Trophoblast cell (in vitro differentiated cells and primary cell): Measurements from ENCODE around the gene PAXX.

Source experiments
- DNase-seq, 2 donors: peaks; one replicate each; pipeline ENCODE4 v3.0.0-alpha.2; 2016
- H2AFZ ChIP-seq: 2 replicates; pipeline ENCODE4 v1.6.1; 2013; ENCODE audit warnings: low read length, moderate library complexity, mild to moderate bottlenecking; ENCODE audit not compliant: insufficient read depth, poor library complexity
- H2AK5ac ChIP-seq: 2 replicates; pipeline ENCODE4 v1.6.1; 2013; ENCODE audit warnings: mild to moderate bottlenecking, low read length
- H2BK120ac ChIP-seq: 2 replicates; pipeline ENCODE4 v1.6.1; 2013; ENCODE audit warnings: low read length, mild to moderate bottlenecking, moderate library complexity; ENCODE audit not compliant: insufficient read depth, poor library complexity
- H2BK12ac ChIP-seq: 2 replicates; pipeline ENCODE4 v1.6.1; 2013; ENCODE audit warnings: mild to moderate bottlenecking, low read length, moderate library complexity
- H2BK5ac ChIP-seq: 2 replicates; pipeline ENCODE4 v1.6.1; 2013; ENCODE audit warnings: low read length, low read depth, moderate library complexity, mild to moderate bottlenecking; ENCODE audit not compliant: poor library complexity
- H3K14ac ChIP-seq: 2 replicates; pipeline ENCODE4 v1.6.1; 2013; ENCODE audit warnings: mild to moderate bottlenecking, low read length
- H3K18ac ChIP-seq: 2 replicates; pipeline ENCODE4 v1.6.1; 2013; ENCODE audit warnings: mild to moderate bottlenecking, low read length
- H3K23ac ChIP-seq: 2 replicates; pipeline ENCODE4 v1.6.1; 2013; ENCODE audit warnings: low read length
- H3K27ac ChIP-seq: 2 replicates; pipeline ENCODE4 v1.5.1; 2013; ENCODE audit warnings: low read depth, mild to moderate bottlenecking, inconsistent platforms, low read length, moderate library complexity
- H3K27me3 ChIP-seq: 2 replicates; pipeline ENCODE4 v1.6.1; 2013; ENCODE audit warnings: inconsistent platforms, mild to moderate bottlenecking, low read length, moderate library complexity; ENCODE audit not compliant: insufficient read depth
- H3K36me3 ChIP-seq, 2 experiments: 1 replicate in 1 of 2; 2 replicates in 1 of 2; pipeline ENCODE4 v1.6.1; 2013; ENCODE audit warnings: low read length in 2 of 2, mild to moderate bottlenecking in 2 of 2, moderate library complexity in 1 of 2; ENCODE audit not compliant: insufficient read depth in 2 of 2, control insufficient read depth in 1 of 2
- H3K4ac ChIP-seq: 2 replicates; pipeline ENCODE4 v1.6.1; 2013; ENCODE audit warnings: low read depth, mild to moderate bottlenecking, low read length, moderate library complexity
- H3K4me1 ChIP-seq, 2 experiments: 1 replicate in 1 of 2; 2 replicates in 1 of 2; pipeline ENCODE4 v1.6.1; 2013; ENCODE audit warnings: low read length in 2 of 2, mild to moderate bottlenecking in 2 of 2, moderate library complexity in 1 of 2; ENCODE audit not compliant: insufficient read depth in 2 of 2, control insufficient read depth in 1 of 2
- H3K4me2 ChIP-seq: 2 replicates; pipeline ENCODE4 v1.6.1; 2013; ENCODE audit warnings: inconsistent platforms, mild to moderate bottlenecking, low read length, moderate library complexity
- H3K4me3 ChIP-seq: 2 replicates; pipeline ENCODE4 v1.5.1; 2013; ENCODE audit warnings: mild to moderate bottlenecking, low read depth, low read length, inconsistent platforms
- H3K79me1 ChIP-seq: one replicate; pipeline ENCODE4 v1.6.1; 2013; ENCODE audit warnings: low read length
- H3K79me2 ChIP-seq: 2 replicates; pipeline ENCODE4 v1.6.1; 2013; ENCODE audit warnings: low read length, mild to moderate bottlenecking; ENCODE audit not compliant: control insufficient read depth, insufficient read depth, poor library complexity
- H3K9ac ChIP-seq: 2 replicates; pipeline ENCODE4 v1.6.1; 2013; ENCODE audit warnings: mild to moderate bottlenecking, low read length
- H3K9me3 ChIP-seq: 2 replicates; pipeline ENCODE4 v1.6.1; 2013; ENCODE audit warnings: low read depth, mild to moderate bottlenecking, control low read depth, inconsistent platforms, low read length; ENCODE audit not compliant: insufficient read depth
- H4K12ac ChIP-seq: 2 replicates; pipeline ENCODE4 v1.6.1; 2013; ENCODE audit warnings: low read depth, mild to moderate bottlenecking, low read length, moderate library complexity
- H4K8ac ChIP-seq: 2 replicates; pipeline ENCODE4 v1.6.1; 2013; ENCODE audit warnings: low read depth, mild to moderate bottlenecking, low read length, moderate library complexity
- H4K91ac ChIP-seq: one replicate; pipeline ENCODE4 v1.6.1; 2013; ENCODE audit warnings: low read depth, mild to moderate bottlenecking, low read length, moderate library complexity
- WGBS: extraction: QIAGEN DNeasy Blood & Tissue Kit; methylation state at CpG from one replicate; pipeline ENCODE4 v1.1.7; 2013; ENCODE audit warnings: missing lambda C conversion rate; ENCODE audit not compliant: insufficient read length, insufficient coverage; ENCODE audit errors: extremely low coverage; 5-methylcytosine and 5-hydroxymethylcytosine counted together

Gene PAXX

GRCh38 chr9:137009217-137009616 lies 17.0 kb downstream of the PAXX start:
- no CpG with 5 or more reads among the region's 18 CpGs for WGBS

GRCh38 chr9:137009938-137010732 lies 17.9 kb downstream of the PAXX start:
- no peaks in the 10 kb centered on the region for H3K4me1 ChIP-seq
- H3K36me3 ChIP-seq = no peaks in the 10 kb centered on the region
- H3K4me3 ChIP-seq = no peak overlapping the region
- H3K27me3 ChIP-seq = no peaks in the 10 kb centered on the region
- no peak overlapping the region for H2BK5ac ChIP-seq
- H4K12ac ChIP-seq = no peak overlapping the region
- no peak overlapping the region for H2AFZ ChIP-seq
- H2BK12ac ChIP-seq = no peak overlapping the region
- H2AK5ac ChIP-seq = no peak overlapping the region
- no peak overlapping the region for H3K23ac ChIP-seq
- no peak overlapping the region for H3K4me2 ChIP-seq
- H4K8ac ChIP-seq = no peak overlapping the region
- no peak overlapping the region for H3K18ac ChIP-seq
- H3K79me1 ChIP-seq = no peaks in the 10 kb centered on the region
- H3K4ac ChIP-seq = no peak overlapping the region
- no CpG with 5 or more reads among the region's 49 CpGs for WGBS
- H3K27ac ChIP-seq = no peak overlapping the region
- no peak overlapping the region for H3K14ac ChIP-seq
- no peak overlapping the region for H3K9ac ChIP-seq
- H3K9me3 ChIP-seq = peaks cover 11% of the 10 kb centered on the region
- H2BK120ac ChIP-seq = no peak overlapping the region
- H4K91ac ChIP-seq = no peak overlapping the region
- no peak for DNase-seq
- no peaks in the 10 kb centered on the region for H3K79me2 ChIP-seq

More at GRCh38 chr9:137009217-137009616, 17.0 kb downstream of the PAXX start:
- Histone ChIP-seq H3K23ac (no peak overlapping the region), H3K9ac (no peak overlapping the region), H3K4me2 (no peak overlapping the region), H3K18ac (no peak overlapping the region), H3K4ac (no peak overlapping the region), H2AFZ (no peak overlapping the region), H3K9me3 (peaks cover 8% of the 10 kb centered on the region), H2AK5ac (no peak overlapping the region), H2BK120ac (no peak overlapping the region), H4K91ac (no peak overlapping the region), H3K27me3 (no peaks in the 10 kb centered on the region), H2BK12ac (no peak overlapping the region), H4K8ac (no peak overlapping the region), H3K4me1 (no peaks in the 10 kb centered on the region), H4K12ac (no peak overlapping the region), H3K79me1 (no peaks in the 10 kb centered on the region), H3K14ac (no peak overlapping the region), H2BK5ac (no peak overlapping the region), H3K27ac (no peak overlapping the region), H3K36me3 (no peaks in the 10 kb centered on the region), H3K4me3 (no peak overlapping the region), H3K79me2 (no peaks in the 10 kb centered on the region)
- DNase-seq = no peak

- no peak overlapping the region for H3K4me2 ChIP-seq
- no peak overlapping the region for H3K27ac ChIP-seq
- H3K36me3 ChIP-seq = no peaks in the 10 kb centered on the region
- H2AK5ac ChIP-seq = no peak overlapping the region
- H2BK120ac ChIP-seq = no peak overlapping the region
- no peak overlapping the region for H4K12ac ChIP-seq
- no peak overlapping the region for H4K91ac ChIP-seq
- no peak overlapping the region for H3K4ac ChIP-seq
- H3K79me2 ChIP-seq = no peaks in the 10 kb centered on the region
- H3K14ac ChIP-seq = no peak overlapping the region
- H3K27me3 ChIP-seq = no peaks in the 10 kb centered on the region
- no peak overlapping the region for H2BK5ac ChIP-seq
- H3K9ac ChIP-seq = no peak overlapping the region
- H2BK12ac ChIP-seq = no peak overlapping the region
- H3K4me3 ChIP-seq = no peak overlapping the region
- peaks cover 19% of the 10 kb centered on the region for H3K9me3 ChIP-seq
- H3K4me1 ChIP-seq = no peaks in the 10 kb centered on the region
- no peak overlapping the region for H3K23ac ChIP-seq
- DNase-seq = no peak
- H4K8ac ChIP-seq = no peak overlapping the region
- no peak overlapping the region for H2AFZ ChIP-seq
- WGBS = no CpG with 5 or more reads among the region's 24 CpGs
- H3K79me1 ChIP-seq = no peaks in the 10 kb centered on the region
- no peak overlapping the region for H3K18ac ChIP-seq
Measured at GRCh38 chr9:137011156-137011555, 18.9 kb downstream of the PAXX start.

- H3K9me3 ChIP-seq = peaks cover 23% of the 10 kb centered on the region
- H3K4me2 ChIP-seq = no peak overlapping the region
- no peak overlapping the region for H3K18ac ChIP-seq
- H2BK5ac ChIP-seq = no peak overlapping the region
- no peak overlapping the region for H2BK120ac ChIP-seq
- H3K27me3 ChIP-seq = no peaks in the 10 kb centered on the region
- no peaks in the 10 kb centered on the region for H3K79me1 ChIP-seq
- no peaks in the 10 kb centered on the region for H3K4me1 ChIP-seq
- no peak overlapping the region for H3K9ac ChIP-seq
- no peak overlapping the region for H3K4ac ChIP-seq
- no CpG with 5 or more reads among the region's 39 CpGs for WGBS
- no peaks in the 10 kb centered on the region for H3K36me3 ChIP-seq
- H3K27ac ChIP-seq = no peak overlapping the region
- H4K12ac ChIP-seq = no peak overlapping the region
- no peak overlapping the region for H2AK5ac ChIP-seq
- no peak for DNase-seq
- no peak overlapping the region for H3K14ac ChIP-seq
- no peaks in the 10 kb centered on the region for H3K79me2 ChIP-seq
- H4K8ac ChIP-seq = no peak overlapping the region
- no peak overlapping the region for H3K4me3 ChIP-seq
- H4K91ac ChIP-seq = no peak overlapping the region
- H2BK12ac ChIP-seq = no peak overlapping the region
- no peak overlapping the region for H3K23ac ChIP-seq
- H2AFZ ChIP-seq = no peak overlapping the region
Measured at GRCh38 chr9:137011907-137012675, 19.9 kb downstream of the PAXX start.
